Measurements from ENCODE around the gene INPP4B.

INPP4B gene

DNA sequence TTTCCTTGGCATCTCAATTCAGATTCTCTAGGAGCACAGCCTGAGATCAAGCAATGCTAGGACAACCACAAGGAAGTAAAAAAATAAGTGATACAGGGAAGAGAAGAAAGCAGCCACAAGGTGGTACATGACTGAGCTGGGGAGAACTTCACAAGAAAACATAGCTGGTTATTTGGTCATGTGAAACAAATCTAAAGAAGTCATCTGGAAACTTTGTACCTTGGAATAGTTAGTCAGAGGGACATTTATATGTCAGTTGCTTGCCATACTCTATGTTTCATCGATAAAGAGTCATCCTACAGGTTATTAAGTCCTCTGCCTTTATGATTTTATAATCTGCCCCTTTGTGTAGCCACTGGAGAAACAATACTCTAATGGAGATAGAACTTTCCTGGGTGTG lies 634.7 kb downstream of the INPP4B start:
- Histone ChIP-seq H2AFZ (no peak overlapping the region), H3K36me3 (ENCODE audit: control insufficient read depth, insufficient read depth, low read length) (no peaks in the 10 kb centered on the region), H3K4me2 (ENCODE audit: low read length) (no peak overlapping the region), H3K4me1 (no peaks in the 10 kb centered on the region), H3K79me2 (no peaks in the 10 kb centered on the region), H3K27me3 (ENCODE audit: control insufficient read depth, insufficient read depth, low read length) (no peaks in the 10 kb centered on the region), H3K9me3 (ENCODE audit: control insufficient read depth, low read length) (no peaks in the 10 kb centered on the region), H3K4me3 (ENCODE audit: low read depth, low read length) (no peak overlapping the region), H3K27ac (no peak overlapping the region), H3K9ac (no peak overlapping the region)
- no peak for TF ChIP-seq CTCF (IDR thresholded peaks at IDR 0.05)

GRCh38 chr4:142203505-142203904 lies 642.6 kb downstream of the INPP4B start:
- Histone ChIP-seq H3K4me1 (no peaks in the 10 kb centered on the region), H3K79me2 (no peaks in the 10 kb centered on the region), H3K27ac (no peak overlapping the region), H3K4me2 (ENCODE audit: low read length) (no peak overlapping the region), H3K36me3 (ENCODE audit: control insufficient read depth, insufficient read depth, low read length) (no peaks in the 10 kb centered on the region), H3K9me3 (ENCODE audit: control insufficient read depth, low read length) (no peaks in the 10 kb centered on the region), H3K9ac (no peak overlapping the region), H3K4me3 (ENCODE audit: low read depth, low read length) (no peak overlapping the region), H2AFZ (no peak overlapping the region), H3K27me3 (ENCODE audit: control insufficient read depth, insufficient read depth, low read length) (no peaks in the 10 kb centered on the region)
- TF ChIP-seq CTCF (IDR thresholded peaks at IDR 0.05) = no peak

- Histone ChIP-seq H3K4me3 (ENCODE audit: low read depth, low read length) (no peak overlapping the region), H3K27ac (no peak overlapping the region), H3K9ac (no peak overlapping the region), H3K9me3 (ENCODE audit: control insufficient read depth, low read length) (no peaks in the 10 kb centered on the region), H3K4me2 (ENCODE audit: low read length) (no peak overlapping the region), H3K27me3 (ENCODE audit: control insufficient read depth, insufficient read depth, low read length) (no peaks in the 10 kb centered on the region), H3K36me3 (ENCODE audit: control insufficient read depth, insufficient read depth, low read length) (no peaks in the 10 kb centered on the region), H2AFZ (no peak overlapping the region), H3K4me1 (no peaks in the 10 kb centered on the region), H3K79me2 (no peaks in the 10 kb centered on the region)
- no peak for TF ChIP-seq CTCF (IDR thresholded peaks at IDR 0.05)
Observed at GRCh38 chr4:142202404-142203332, 643.4 kb downstream of the INPP4B start.

GRCh38 chr4:142201041-142201440 lies 645.1 kb downstream of the INPP4B start:
- Histone ChIP-seq H3K27me3 (ENCODE audit: control insufficient read depth, insufficient read depth, low read length) (no peaks in the 10 kb centered on the region), H3K36me3 (ENCODE audit: control insufficient read depth, insufficient read depth, low read length) (no peaks in the 10 kb centered on the region), H3K4me1 (no peaks in the 10 kb centered on the region), H3K4me2 (ENCODE audit: low read length) (no peak overlapping the region), H3K79me2 (no peaks in the 10 kb centered on the region), H3K9me3 (ENCODE audit: control insufficient read depth, low read length) (no peaks in the 10 kb centered on the region), H3K27ac (no peak overlapping the region), H2AFZ (no peak overlapping the region), H3K9ac (no peak overlapping the region), H3K4me3 (ENCODE audit: low read depth, low read length) (no peak overlapping the region)
- TF ChIP-seq CTCF (IDR thresholded peaks at IDR 0.05) = no peak

- H3K79me2 ChIP-seq = no peaks in the 10 kb centered on the region
- H3K4me2 ChIP-seq (ENCODE audit: low read length) = no peak overlapping the region
- H3K4me3 ChIP-seq (ENCODE audit: low read depth, low read length) = no peak overlapping the region
- H3K27ac ChIP-seq = no peak overlapping the region
- no peaks in the 10 kb centered on the region for H3K9me3 ChIP-seq (ENCODE audit: control insufficient read depth, low read length)
- no peaks in the 10 kb centered on the region for H3K4me1 ChIP-seq
- no peak for TF ChIP-seq CTCF (IDR thresholded peaks at IDR 0.05)
- H3K36me3 ChIP-seq (ENCODE audit: control insufficient read depth, insufficient read depth, low read length) = no peaks in the 10 kb centered on the region
- no peak overlapping the region for H3K9ac ChIP-seq
- H3K27me3 ChIP-seq (ENCODE audit: control insufficient read depth, insufficient read depth, low read length) = no peaks in the 10 kb centered on the region
- no peak overlapping the region for H2AFZ ChIP-seq
Observed at GRCh38 chr4:142194905-142195304, 651.2 kb downstream of the INPP4B start.

Measured in parathyroid adenoma (tissue), 2 donors.